NT2/D1 (cell line): ENCODE results near the gene CABLES2.

Source experiments
- YY1 ChIP-seq: IDR thresholded peaks from 2 replicates; pipeline ENCODE4 v1.6.1; 2011; ENCODE audit not compliant: insufficient read length, insufficient read depth
- ZNF274 ChIP-seq: IDR thresholded peaks from 2 replicates; pipeline ENCODE4 v1.6.1; 2011; ENCODE audit warnings: mild to moderate bottlenecking, low read depth, low read length

- TF ChIP-seq ZNF274 (no peak), YY1 (no peak)
These were observed 15.7 kb downstream of the CABLES2 start for GRCh38 chr20:62391165-62392076.
